K562 (cell line): ENCODE measurements around the gene CCDC200. TPM values are rescaled to one million over a fixed set of nuclear protein-coding genes. Genes with fewer than 3 reads are reported as not detected.

Source experiments
- ATF2 ChIP-seq: sonication (generic); formaldehyde crosslinking; IDR thresholded peaks from 2 replicates; pipeline ENCODE4 v1.8.1; 2022; ENCODE audit warnings: missing genetic modification reagents
- C11orf30 ChIP-seq: fragments of 450-650 bp; IDR thresholded peaks from 2 replicates; pipeline ENCODE4 v1.6.1; 2016; ENCODE audit warnings: low read depth, mild to moderate bottlenecking
- CEBPB ChIP-seq: fragments of 450-650 bp; IDR thresholded peaks from 2 replicates; pipeline ENCODE4 v1.6.1; 2016; ENCODE audit warnings: missing genetic modification characterization, missing compliant biosample characterization
- CREB3L1 ChIP-seq: fragments of 450-650 bp; IDR thresholded peaks from 2 replicates; pipeline ENCODE4 v1.6.1; 2014; ENCODE audit warnings: low read depth, mild to moderate bottlenecking, moderate library complexity, borderline replicate concordance
- ELK3 ChIP-seq: fragments of 450-650 bp; formaldehyde crosslinking; IDR thresholded peaks from 2 replicates; pipeline ENCODE4 v1.4.0; 2020; ENCODE audit warnings: mild to moderate bottlenecking
- ETV1 ChIP-seq: fragments of 450-650 bp; conservative IDR thresholded peaks from 2 replicates; pipeline ENCODE4 v1.6.1; 2016; ENCODE audit warnings: missing genetic modification characterization, control low read depth, low read depth, missing compliant biosample characterization
- FOS ChIP-seq: IDR thresholded peaks from 3 replicates; pipeline ENCODE4 v1.6.1; 2011; ENCODE audit not compliant: insufficient read length; ENCODE audit errors: extremely low read depth
- FOXK2 ChIP-seq, 2 experiments: fragments of 450-650 bp; IDR thresholded peaks in 1 of 2; conservative IDR thresholded peaks in 1 of 2; 2 replicates each; pipeline ENCODE4 v1.6.1; 2016; ENCODE audit warnings: low read depth in 2 of 2, mild to moderate bottlenecking in 1 of 2
- NELFE ChIP-seq: IDR thresholded peaks from 2 replicates; pipeline ENCODE4 v1.6.1; 2011; ENCODE audit warnings: mild to moderate bottlenecking; ENCODE audit not compliant: insufficient read depth, insufficient read length
- PPARD ChIP-seq: fragments of 250-450 bp; sonication (Bioruptor Pico); IDR thresholded peaks from 2 replicates; pipeline ENCODE4 v1.8.0; 2022; ENCODE audit warnings: inconsistent platforms, mild to moderate bottlenecking, moderate library complexity
- PTBP1 ChIP-seq: fragments of 200-400 bp; formaldehyde crosslinking; IDR thresholded peaks from 2 replicates; pipeline ENCODE4 v1.6.1; 2017; ENCODE audit warnings: low read depth, low read length
- RAD51 ChIP-seq: fragments of 450-650 bp; IDR thresholded peaks from 2 replicates; pipeline ENCODE4 v1.7.1; 2016; ENCODE audit warnings: low read depth, mild to moderate bottlenecking, borderline replicate concordance
- RCOR1 ChIP-seq, 2 experiments: IDR thresholded peaks; 2 replicates each; pipeline ENCODE4 v1.6.1; 2012; ENCODE audit warnings: low read depth in 2 of 2, low read length in 2 of 2, borderline replicate concordance in 1 of 2, improper control_type of control experiment in 1 of 2
- SOX6 ChIP-seq: fragments of 450-650 bp; IDR thresholded peaks from 2 replicates; pipeline ENCODE4 v1.6.1; 2014; ENCODE audit warnings: mild to moderate bottlenecking
- TOE1 ChIP-seq, 2 experiments: fragments of 450-650 bp in 1 of 2; sonication (generic) in 1 of 2; formaldehyde crosslinking in 1 of 2; IDR thresholded peaks; 2 replicates each; pipeline versions ENCODE4 v1.7.1 to v1.8.0; 2016 to 2022; ENCODE audit warnings: borderline replicate concordance in 2 of 2, mild to moderate bottlenecking in 2 of 2, antibody characterized with exemption in 1 of 2, inconsistent platforms in 1 of 2, low read depth in 1 of 2, missing genetic modification reagents in 1 of 2, moderate library complexity in 1 of 2
- ZBTB2 ChIP-seq: fragments of 450-650 bp; IDR thresholded peaks from 2 replicates; pipeline ENCODE4 v1.6.1; 2016; ENCODE audit warnings: antibody characterized with exemption
- ZBTB33 ChIP-seq: sonication (generic); formaldehyde crosslinking; IDR thresholded peaks from 2 replicates; pipeline ENCODE4 v1.8.1; 2023; ENCODE audit warnings: mild to moderate bottlenecking, missing genetic modification reagents
- ZNF12 ChIP-seq: sonication (generic); formaldehyde crosslinking; IDR thresholded peaks from 2 replicates; pipeline ENCODE4 v1.4.0; 2020; ENCODE audit warnings: mild to moderate bottlenecking, missing genetic modification reagents
- ZNF436 ChIP-seq: fragments of 250-450, 450-650 bp; sonication (Bioruptor Pico); formaldehyde crosslinking; IDR thresholded peaks from 2 replicates; pipeline ENCODE4 v1.7.0; 2020; ENCODE audit warnings: mild to moderate bottlenecking
- ZSCAN29 ChIP-seq: fragments of 450-650 bp; IDR thresholded peaks from 2 replicates; pipeline ENCODE4 v1.6.1; 2017
- polyA plus RNA-seq, 8 experiments: library from polyadenylated mRNA; depleted of rRNA in 4 of 8; stranded (reverse) in 5 of 8; unstranded in 3 of 8; fragments of >200 nt; fragmentation: Nextera tagmentation in 2 of 8; fragmentation: Illumina TruSeq in 1 of 8; extraction: Ambion mirVana in 2 of 8; extraction: Trizol in 1 of 8; gene quantifications; 2 replicates each; pipeline versions ENCODE4 v1.2.1 to v1.2.3, GENCODE V29; 2011 to 2014; ENCODE audit warnings: inconsistent platforms in 1 of 8, missing spikeins in 1 of 8
- total RNA-seq, 7 experiments: library from RNA; depleted of rRNA in 6 of 7; stranded (reverse); fragments of >200 nt in 6 of 7; fragmentation: Illumina TruSeq in 2 of 7; extraction: Trizol in 2 of 7; gene quantifications; 2 replicates each; pipeline versions ENCODE4 v1.2.1 to v1.2.3, GENCODE V29; 2011 to 2021; ENCODE audit warnings: low replicate concordance in 1 of 7

Gene CCDC200
- total and polyA plus RNA-seq, 9 of the 15 experiments (the other 6 are each of a cell fraction or from before 2014, with no cell fraction given) = 0.14 TPM; not detected in 8

- no peak for TF ChIP-seq CREB3L1
- TF ChIP-seq SOX6 = no peak
- no peak for TF ChIP-seq FOS
- TF ChIP-seq FOXK2 (conservative IDR thresholded peaks at IDR 0.05 in 1 of 2, IDR thresholded peaks at IDR 0.05 in 1 of 2; ENCODE audit: low read depth in 2 of 2) = peak; percentile 45 to 60; a peak in 2 of 4 replicates
- TF ChIP-seq RAD51 = no peak
- TF ChIP-seq ZBTB33 (CRISPR knock-in tag) = no peak
- no peak for TF ChIP-seq C11orf30
- TF ChIP-seq NELFE = no peak
- TF ChIP-seq ZBTB2 = no peak
- no peak for TF ChIP-seq TOE1 (IDR thresholded peaks at IDR 0.05; ENCODE audit: borderline replicate concordance)
- TF ChIP-seq TOE1 (CRISPR knock-in tag; IDR thresholded peaks at IDR 0.05; ENCODE audit: borderline replicate concordance, low read depth) = no peak
- TF ChIP-seq ZSCAN29 = no peak
- no peak for TF ChIP-seq ZNF436 (CRISPR knock-in tag)
- TF ChIP-seq CEBPB (tag) = peak; percentile 76
- peak in 1 of 2 experiments; percentile 19; a peak in 1 of 4 replicates for TF ChIP-seq RCOR1 (IDR thresholded peaks at IDR 0.05; ENCODE audit: borderline replicate concordance in 1 of 2, low read depth in 2 of 2, low read length in 2 of 2)
- TF ChIP-seq ATF2 (CRISPR knock-in tag) = no peak
- TF ChIP-seq PPARD = no peak
- TF ChIP-seq ELK3 (CRISPR knock-in tag) = no peak
- TF ChIP-seq ETV1 (tag) = no peak; the same call in 1 of the 2 replicates
- TF ChIP-seq PTBP1 = no peak
- no peak for TF ChIP-seq ZNF12 (CRISPR knock-in tag)
These were observed 56.6 kb downstream of the CCDC200 start (continued) for GRCh38 chr17:43171586-43172487.
